H1 (cell line): Measurements from ENCODE around the gene BRD1. TPM values are rescaled to one million over a fixed set of nuclear protein-coding genes. Genes with fewer than 3 reads are reported as not detected.

ENCODE experiments used
- CTCF ChIA-PET: fragments of 300-600 bp; sonication (Branson Sonifier 250); formaldehyde crosslinking; loops from one replicate; lab custom pipeline; 2021; ENCODE audit not compliant: partially characterized antibody; lab: Charles Lee
- POLR2A ChIA-PET: fragments of 300-600 bp; sonication (Branson Sonifier 250); formaldehyde crosslinking; loops from one replicate; lab custom pipeline; 2021; ENCODE audit warnings: inconsistent platforms; ENCODE audit not compliant: partially characterized antibody; lab: Charles Lee
- DNase-seq, 2 experiments: peaks; one replicate each; pipeline versions ENCODE4 v3.0.0 to v3.0.0-alpha.2; 2010 to 2022; ENCODE audit warnings: low spot score in 2 of 2, low read depth in 1 of 2, mixed read lengths in 1 of 2
- FAIRE-seq: peaks from 2 replicates; lab custom pipeline; 2011; peaks lifted over from hg19 to GRCh38; lab: Jason Lieb, UNC
- H2AFZ ChIP-seq: 2 replicates; pipeline ENCODE4 v1.8.1; 2012; ENCODE audit warnings: low read length, inconsistent platforms
- H2AK5ac ChIP-seq: 2 replicates; pipeline ENCODE4 v1.6.1; 2013; ENCODE audit warnings: low read depth, low read length
- H2BK120ac ChIP-seq: replicated peaks from 2 replicates; pipeline ENCODE3; 2013; ENCODE audit warnings: low read depth, low read length, inconsistent platforms
- H2BK12ac ChIP-seq: 2 replicates; pipeline ENCODE4 v1.6.1; 2013; ENCODE audit warnings: low read depth, low read length
- H2BK15ac ChIP-seq: 2 replicates; pipeline ENCODE4 v1.6.1; 2013; ENCODE audit warnings: low read length
- H2BK20ac ChIP-seq: 2 replicates; pipeline ENCODE4 v1.6.1; 2013; ENCODE audit warnings: low read length
- H2BK5ac ChIP-seq: 2 replicates; pipeline ENCODE4 v1.6.1; 2013; ENCODE audit warnings: low read depth, low read length
- H3K14ac ChIP-seq: 2 replicates; pipeline ENCODE4 v1.6.1; 2013; ENCODE audit warnings: inconsistent platforms; ENCODE audit not compliant: insufficient read length
- H3K18ac ChIP-seq: 2 replicates; pipeline ENCODE4 v1.6.1; 2013; ENCODE audit warnings: low read length; ENCODE audit errors: extremely low read depth
- H3K23ac ChIP-seq: 2 replicates; pipeline ENCODE4 v1.6.1; 2013; ENCODE audit warnings: inconsistent platforms; ENCODE audit not compliant: insufficient read length
- H3K23me2 ChIP-seq: 2 replicates; pipeline ENCODE4 v1.6.1; 2013; ENCODE audit warnings: low read depth, low read length
- H3K27ac ChIP-seq: 2 replicates; pipeline ENCODE4 v1.6.1; 2011; ENCODE audit warnings: low read depth, low read length, inconsistent platforms
- H3K27me3 ChIP-seq, 4 experiments: replicated peaks in 1 of 4; 1 replicate in 1 of 4; 2 replicates in 3 of 4; pipeline versions ENCODE4 v1.6.1 to v1.8.1; 2011 to 2013; ENCODE audit warnings: low read length in 3 of 4, mild to moderate bottlenecking in 3 of 4, inconsistent platforms in 2 of 4, mixed read lengths in 2 of 4, moderate library complexity in 1 of 4; ENCODE audit not compliant: control insufficient read depth in 3 of 4, insufficient read depth in 3 of 4; ENCODE audit errors: extremely low read depth in 1 of 4
- H3K36me3 ChIP-seq, 4 experiments: 2 replicates each; pipeline versions ENCODE4 v1.6.1 to v1.8.1; 2011 to 2013; ENCODE audit warnings: mild to moderate bottlenecking in 4 of 4, low read length in 3 of 4, moderate library complexity in 2 of 4, control low read depth in 1 of 4, inconsistent platforms in 1 of 4; ENCODE audit not compliant: insufficient read depth in 4 of 4, control insufficient read depth in 2 of 4
- H3K4ac ChIP-seq: replicated peaks from 2 replicates; pipeline ENCODE3; 2013; ENCODE audit warnings: low read length, low read depth, mixed read lengths, inconsistent platforms; ENCODE audit not compliant: insufficient read length
- H3K4me1 ChIP-seq, 4 experiments: replicated peaks in 1 of 4; 1 replicate in 1 of 4; 2 replicates in 3 of 4; pipeline versions ENCODE4 v1.6.1 to v1.8.1; 2011 to 2013; ENCODE audit warnings: low read length in 3 of 4, inconsistent platforms in 2 of 4, mixed read lengths in 1 of 4; ENCODE audit not compliant: insufficient read depth in 4 of 4, control insufficient read depth in 3 of 4
- H3K4me2 ChIP-seq, 2 experiments: 2 replicates each; pipeline versions ENCODE4 v1.6.1 to v1.8.1; 2011 to 2013; ENCODE audit warnings: low read depth in 2 of 2, low read length in 2 of 2, control low read depth in 1 of 2, inconsistent platforms in 1 of 2, mild to moderate bottlenecking in 1 of 2; ENCODE audit not compliant: insufficient read depth in 1 of 2
- H3K4me3 ChIP-seq, 4 experiments: fragments of 200-600, 300-600 bp in 1 of 4; sonication (generic), shearing (Covaris generic), sonication (Bioruptor Twin) in 1 of 4; 2 replicates each; pipeline versions ENCODE4 v1.5.1 to v1.8.1; 2011 to 2016; ENCODE audit warnings: low read length in 4 of 4, low read depth in 3 of 4, control low read depth in 2 of 4, inconsistent platforms in 2 of 4, mild to moderate bottlenecking in 2 of 4, mixed read lengths in 1 of 4, moderate library complexity in 1 of 4; ENCODE audit not compliant: insufficient read depth in 2 of 4; ENCODE audit errors: extremely low read depth in 1 of 4
- H3K56ac ChIP-seq: replicated peaks from 2 replicates; pipeline ENCODE3; 2013; ENCODE audit warnings: low read depth, mild to moderate bottlenecking, mixed read lengths, low read length, inconsistent platforms; ENCODE audit not compliant: insufficient read length
- H3K79me1 ChIP-seq: 2 replicates; pipeline ENCODE4 v1.6.1; 2013; ENCODE audit warnings: low read depth, low read length, control low read depth
- H3K79me2 ChIP-seq, 2 experiments: 2 replicates each; pipeline versions ENCODE4 v1.6.1 to v1.8.1; 2012 to 2013; ENCODE audit warnings: low read length in 2 of 2, mild to moderate bottlenecking in 2 of 2, inconsistent platforms in 1 of 2; ENCODE audit not compliant: insufficient read depth in 2 of 2, control insufficient read depth in 1 of 2
- H3K9ac ChIP-seq, 4 experiments: replicated peaks in 1 of 4; 1 replicate in 1 of 4; 2 replicates in 3 of 4; pipeline versions ENCODE4 v1.6.1 to v1.8.1; 2011 to 2013; ENCODE audit warnings: low read depth in 3 of 4, low read length in 3 of 4, control low read depth in 2 of 4, mild to moderate bottlenecking in 2 of 4, moderate library complexity in 2 of 4, inconsistent platforms in 1 of 4; ENCODE audit errors: extremely low read depth in 1 of 4
- H3K9me3 ChIP-seq, 2 experiments: 2 replicates each; pipeline versions ENCODE4 v1.6.1 to v1.8.1; 2012 to 2013; ENCODE audit warnings: mild to moderate bottlenecking in 2 of 2, moderate library complexity in 2 of 2, control low read depth in 1 of 2, inconsistent platforms in 1 of 2, low read depth in 1 of 2, low read length in 1 of 2, mixed read lengths in 1 of 2; ENCODE audit not compliant: insufficient read depth in 2 of 2
- H4K20me1 ChIP-seq, 2 experiments: replicated peaks in 1 of 2; 2 replicates each; pipeline versions ENCODE3 to v1.8.1; 2011 to 2013; ENCODE audit warnings: inconsistent platforms in 2 of 2, low read length in 2 of 2, mild to moderate bottlenecking in 1 of 2; ENCODE audit not compliant: insufficient read depth in 2 of 2, control insufficient read depth in 1 of 2
- H4K5ac ChIP-seq: 2 replicates; pipeline ENCODE4 v1.6.1; 2013; ENCODE audit warnings: low read length, low read depth, mixed read lengths, inconsistent platforms; ENCODE audit not compliant: insufficient read length
- H4K8ac ChIP-seq: 2 replicates; pipeline ENCODE4 v1.8.0; 2013; ENCODE audit warnings: mild to moderate bottlenecking, moderate library complexity, low read length, inconsistent platforms; ENCODE audit not compliant: insufficient read depth; ENCODE audit errors: extremely low read depth
- H4K91ac ChIP-seq: replicated peaks from 2 replicates; pipeline ENCODE3; 2013; ENCODE audit warnings: low read length, mixed read lengths, inconsistent platforms; ENCODE audit not compliant: insufficient read length
- BRCA1 ChIP-seq: IDR thresholded peaks from 2 replicates; pipeline ENCODE4 v1.6.1; 2012; ENCODE audit warnings: low read depth, low read length, improper control_type of control experiment
- FOSL1 ChIP-seq: IDR thresholded peaks from 2 replicates; pipeline ENCODE4 v1.6.1; 2011; ENCODE audit warnings: mild to moderate bottlenecking, low read depth, low read length, moderate library complexity; ENCODE audit not compliant: insufficient read depth
- KDM1A ChIP-seq: fragments of 200-600, 300-600 bp; sonication (generic); IDR thresholded peaks from 2 replicates; pipeline ENCODE4 v1.7.1; 2016; ENCODE audit warnings: mild to moderate bottlenecking, low read length, borderline replicate concordance
- MAFK ChIP-seq: IDR thresholded peaks from 2 replicates; pipeline ENCODE4 v1.6.1; 2012; ENCODE audit warnings: low read depth, mild to moderate bottlenecking, improper control_type of control experiment, low read length
- PHF8 ChIP-seq: fragments of 200-600 bp; sonication (generic); conservative IDR thresholded peaks from 2 replicates; pipeline ENCODE4 v1.7.1; 2012; ENCODE audit warnings: low read depth, mild to moderate bottlenecking, inconsistent platforms, low read length, moderate library complexity
- RNF2 ChIP-seq: fragments of 200-900, 300-1000 bp; sonication (generic); IDR thresholded peaks from 2 replicates; pipeline ENCODE4 v1.7.1; 2016; ENCODE audit warnings: borderline replicate concordance, low read depth, mild to moderate bottlenecking, antibody characterized with exemption, low read length; ENCODE audit not compliant: poor library complexity, severe bottlenecking; ENCODE audit errors: missing control alignments
- RXRA ChIP-seq: IDR thresholded peaks from 2 replicates; pipeline ENCODE4 v1.6.1; 2011; ENCODE audit warnings: low read depth, mild to moderate bottlenecking, low read length, moderate library complexity; ENCODE audit not compliant: insufficient read depth
- SP1 ChIP-seq: IDR thresholded peaks from 2 replicates; pipeline ENCODE4 v1.6.1; 2011; ENCODE audit warnings: low read depth, low read length
- SP4 ChIP-seq: IDR thresholded peaks from 2 replicates; pipeline ENCODE4 v1.6.1; 2012; ENCODE audit warnings: low read length, inconsistent platforms
- TEAD4 ChIP-seq: IDR thresholded peaks from 2 replicates; pipeline ENCODE4 v1.6.1; 2012; ENCODE audit warnings: low read depth, low read length, inconsistent platforms, mixed read lengths
- WGBS, 2 experiments: shearing (Covaris generic) in 1 of 2; methylation state at CpG; one replicate each; pipeline versions ENCODE4 v1.1.6 to v1.1.7; 2013 to 2015; ENCODE audit warnings: low lambda C conversion rate in 2 of 2, mixed read lengths in 2 of 2, inconsistent platforms in 1 of 2, low coverage in 1 of 2, missing lambda C conversion rate in 1 of 2; ENCODE audit not compliant: insufficient replicate concordance in 2 of 2, insufficient coverage in 1 of 2, insufficient read length in 1 of 2; ENCODE audit errors: extremely low coverage in 1 of 2, missing lambda C conversion rate in 1 of 2; 5-methylcytosine and 5-hydroxymethylcytosine counted together
- polyA plus RNA-seq, 7 experiments: library from polyadenylated mRNA; depleted of rRNA in 3 of 7; stranded (reverse) in 5 of 7; unstranded in 2 of 7; fragments of >200 nt in 5 of 7; fragments of 200-250 nt in 2 of 7; gene quantifications; 1 replicate in 5 of 7; 2 replicates in 1 of 7; 4 replicates in 1 of 7; pipeline versions ENCODE4 v1.2.1 to v1.2.3, GENCODE V29; 2011 to 2013; ENCODE audit warnings: missing spikeins in 2 of 7, mixed read lengths in 2 of 7
- total RNA-seq: library from RNA; stranded (reverse); fragmentation: NEBNext Ultra II Directional; extraction: Animal tissue kit (Norgen Biotek cat#: 25700); gene quantifications from 2 replicates; pipeline ENCODE4 v1.2.1, GENCODE V29; 2021
- TF ChIP-seq, protein P1 (sequence below): IDR thresholded peaks from 2 replicates; pipeline ENCODE4 v1.6.1; 2011; ENCODE audit warnings: low read depth, mild to moderate bottlenecking, low read length; ENCODE audit not compliant: insufficient read depth
- TF ChIP-seq, protein P2 (sequence below): IDR thresholded peaks from 2 replicates; pipeline ENCODE4 v1.6.1; 2012; ENCODE audit warnings: inconsistent platforms

BRD1 gene
- total and polyA plus RNA-seq, 2 of the 8 experiments (the other 6 are each of a cell fraction or from before 2014, with no cell fraction given), result 6.8 to 34.0 TPM

DNA sequence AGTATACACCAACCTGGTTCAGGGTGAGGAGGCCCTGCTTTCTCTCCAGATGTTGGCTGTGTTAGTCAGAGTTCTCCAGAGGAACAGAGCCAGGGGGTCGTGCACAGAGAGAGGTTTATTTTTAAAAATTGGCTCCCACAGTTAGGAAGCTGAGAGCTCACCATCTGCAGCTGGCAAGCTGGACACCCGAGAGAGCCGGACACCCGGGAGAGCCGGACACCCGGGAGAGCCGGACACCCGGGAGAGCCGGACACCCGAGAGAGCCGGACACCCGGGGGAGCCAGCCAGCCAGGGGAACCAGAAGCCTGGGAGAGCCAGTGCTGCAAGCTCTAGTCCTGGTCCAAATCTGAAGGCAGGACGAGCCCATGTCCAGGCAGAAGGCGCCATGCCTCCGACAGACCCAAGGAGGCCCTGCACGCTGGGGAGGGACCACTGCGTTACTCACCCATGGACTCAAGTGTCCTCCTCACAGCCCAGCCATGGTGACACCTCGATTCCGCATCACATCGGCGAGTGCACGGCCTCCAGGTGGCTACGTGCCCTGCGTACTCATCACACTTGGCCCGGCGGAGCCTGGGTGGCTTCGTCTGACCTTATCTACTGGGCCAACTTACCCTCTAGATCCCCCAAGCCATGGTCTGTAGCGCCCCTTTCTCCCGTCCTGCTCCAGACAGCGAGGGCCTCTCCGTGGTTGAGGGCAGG lies 99.0 kb downstream of the BRD1 start:
- Histone ChIP-seq H3K14ac (no peak overlapping the region), H3K79me1 (no peaks in the 10 kb centered on the region), H3K4me2 (no peak overlapping the region), H3K23ac (no peak overlapping the region), H3K27ac (no peak overlapping the region), H2BK15ac (no peak overlapping the region), H3K4me3 (no peak overlapping the region), H3K27me3 (peaks cover 3 to 20% (median 14%) of the 10 kb centered on the region in 4 experiments; a peak in 5 of 7 replicates), H4K91ac (no peak overlapping the region), H3K23me2 (no peaks in the 10 kb centered on the region), H2BK12ac (no peak overlapping the region), H2AK5ac (no peak overlapping the region), H2BK5ac (no peak overlapping the region), H3K79me2 (no peaks in the 10 kb centered on the region), H2BK120ac (no peak overlapping the region), H3K36me3 (no peaks in the 10 kb centered on the region), H4K5ac (no peak overlapping the region), H4K8ac (no peak overlapping the region; the same call in 1 of the 2 replicates), H4K20me1 (no peaks in the 10 kb centered on the region), H3K4me1 (no peaks in the 10 kb centered on the region; a peak in 1 of 7 replicates), H2AFZ (no peak overlapping the region), H2BK20ac (no peak overlapping the region), H3K56ac (no peak overlapping the region), H3K9ac (no peak overlapping the region), H3K4ac (no peak overlapping the region), H3K9me3 (no peaks in the 10 kb centered on the region), H3K18ac (no peak overlapping the region)
- FAIRE-seq, result no peak
- POLR2A ChIA-PET, result no interaction called here
- 89% methylated on average over 31 of the region's 31 CpGs; no CpG with 5 or more reads in 1 of the 2 experiments for WGBS, 2 experiments
- no peak for DNase-seq
- CTCF ChIA-PET, result interaction anchor here (3.0 kb wide), 1 partner anchor 16 kb away, joined by 14 read pairs; no protein-coding TSS in a partner anchor
- TF ChIP-seq, protein P1, sequence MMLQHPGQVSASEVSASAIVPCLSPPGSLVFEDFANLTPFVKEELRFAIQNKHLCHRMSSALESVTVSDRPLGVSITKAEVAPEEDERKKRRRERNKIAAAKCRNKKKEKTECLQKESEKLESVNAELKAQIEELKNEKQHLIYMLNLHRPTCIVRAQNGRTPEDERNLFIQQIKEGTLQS, result no peak
- TF ChIP-seq SP1 (no peak), PHF8 (no peak), KDM1A (no peak), FOSL1 (no peak), RNF2 (no peak), BRCA1 (no peak), MAFK (no peak), TEAD4 (no peak), SP4 (no peak), RXRA (no peak)
- TF ChIP-seq, protein P2, sequence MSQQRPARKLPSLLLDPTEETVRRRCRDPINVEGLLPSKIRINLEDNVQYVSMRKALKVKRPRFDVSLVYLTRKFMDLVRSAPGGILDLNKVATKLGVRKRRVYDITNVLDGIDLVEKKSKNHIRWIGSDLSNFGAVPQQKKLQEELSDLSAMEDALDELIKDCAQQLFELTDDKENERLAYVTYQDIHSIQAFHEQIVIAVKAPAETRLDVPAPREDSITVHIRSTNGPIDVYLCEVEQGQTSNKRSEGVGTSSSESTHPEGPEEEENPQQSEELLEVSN, result no peak
